HG02840 (cell line): ENCODE data around the gene PPEF2.
"Not testable (repeated sequence)": the region's sequence is repeated elsewhere in the genome, so short reads cannot be mapped to it uniquely, and the experiment has no call there.

Experiments
- ATAC-seq: cut with Tn5 transposase; IDR thresholded peaks from one replicate; pipeline ENCODE4 v1.9.1; 2021; ENCODE audit warnings: mild to moderate bottlenecking, moderate library complexity, moderate number of reproducible peaks; ENCODE audit not compliant: unreplicated experiment, low FRiP score

Gene PPEF2

GRCh38 chr4:75902352-75902751 lies at the start of gene PPEF2:
Gene PPEF2, minus strand, starts transcription at chr4:75902452. Its CDS starts 6,127 bp downstream, at chr4:75896325.
- no peak for ATAC-seq

GRCh38 chr4:75950213-75950815 lies 48.1 kb upstream of the PPEF2 start:
- ATAC-seq: no peak

- peak; percentile 74 for ATAC-seq
These were observed 46.7 kb upstream of the PPEF2 start for GRCh38 chr4:75948822-75949444.

GRCh38 chr4:75940692-75941253 lies 38.5 kb upstream of the PPEF2 start, which contains the start of gene NAAA:
Gene NAAA, minus strand, starts transcription at chr4:75941013. Its CDS starts 64 bp downstream, at chr4:75940949.
- peak; percentile 85 for ATAC-seq

GRCh38 chr4:75939890-75940691 lies 37.8 kb upstream of the PPEF2 start:
- ATAC-seq: peak; percentile 53

- no peak for ATAC-seq
These were observed 33.4 kb upstream of the PPEF2 start for GRCh38 chr4:75935628-75936027.

GRCh38 chr4:75930152-75930551 lies 27.9 kb upstream of the PPEF2 start:
- ATAC-seq: no peak

- not testable (repeated sequence) for ATAC-seq
These were observed 22.7 kb upstream of the PPEF2 start for GRCh38 chr4:75924916-75925315.

- ATAC-seq: no peak
These were observed 22.1 kb upstream of the PPEF2 start for GRCh38 chr4:75924309-75924827.

- no peak for ATAC-seq
These were observed 20.3 kb upstream of the PPEF2 start for GRCh38 chr4:75922588-75922987.

- no peak for ATAC-seq
These were observed 19.7 kb upstream of the PPEF2 start for GRCh38 chr4:75921910-75922309.

- ATAC-seq: no peak
These were observed 18.1 kb upstream of the PPEF2 start for GRCh38 chr4:75920327-75920726.

GRCh38 chr4:75919920-75920319 lies 17.7 kb upstream of the PPEF2 start:
- no peak for ATAC-seq

GRCh38 chr4:75916091-75916661 lies 13.9 kb upstream of the PPEF2 start:
- ATAC-seq: no peak

GRCh38 chr4:75912968-75913367 lies 10.7 kb upstream of the PPEF2 start:
- ATAC-seq: no peak

- ATAC-seq: not testable (repeated sequence)
These were observed 8.6 kb upstream of the PPEF2 start for GRCh38 chr4:75910831-75911230.

- ATAC-seq: no peak
These were observed 7.2 kb upstream of the PPEF2 start for GRCh38 chr4:75909405-75909804.

GRCh38 chr4:75908555-75908954 lies 6.3 kb upstream of the PPEF2 start:
- no peak for ATAC-seq

- ATAC-seq: no peak
These were observed 5.7 kb upstream of the PPEF2 start for GRCh38 chr4:75907966-75908365.

- no peak for ATAC-seq
These were observed 1.8 kb upstream of the PPEF2 start for GRCh38 chr4:75904076-75904475.

- no peak for ATAC-seq
These were observed 3.7 kb downstream of the PPEF2 start for GRCh38 chr4:75898536-75898935.
